GM23248 (cell line): ENCODE results near the gene SGCG. TPM values are rescaled to one million over a fixed set of nuclear protein-coding genes. Genes with fewer than 3 reads are reported as not detected.

ENCODE experiments used
- DNase-seq: peaks from one replicate; pipeline ENCODE4 v3.0.0-alpha.2; 2015
- H2AFZ ChIP-seq: fragments of 200-600 bp; sonication (generic); 2 replicates; pipeline ENCODE4 v1.6.1; 2016; ENCODE audit warnings: antibody characterized with exemption
- H3F3A ChIP-seq: fragments of 200-600 bp; sonication (generic); 2 replicates; pipeline ENCODE4 v1.6.1; 2016; ENCODE audit warnings: mild to moderate bottlenecking, antibody characterized with exemption, mixed run types; ENCODE audit not compliant: insufficient read depth
- H3K27ac ChIP-seq: fragments of 200-600 bp; sonication (generic); 2 replicates; pipeline ENCODE4 v1.5.1; 2016; ENCODE audit warnings: mild to moderate bottlenecking
- H3K27me3 ChIP-seq: fragments of 200-600 bp; sonication (generic); replicated peaks from 2 replicates; pipeline ENCODE4 v1.6.1; 2016; ENCODE audit warnings: mild to moderate bottlenecking; ENCODE audit not compliant: insufficient read depth
- H3K36me3 ChIP-seq: fragments of 200-600 bp; sonication (generic); 2 replicates; pipeline ENCODE4 v1.6.1; 2016; ENCODE audit warnings: low read depth, mild to moderate bottlenecking
- H3K4me1 ChIP-seq: fragments of 200-600 bp; sonication (generic); 2 replicates; pipeline ENCODE4 v1.6.1; 2016; ENCODE audit warnings: mild to moderate bottlenecking; ENCODE audit not compliant: insufficient read depth
- H3K4me2 ChIP-seq: fragments of 200-600 bp; sonication (generic); one replicate; pipeline ENCODE4 v1.6.1; 2016; ENCODE audit warnings: mild to moderate bottlenecking; ENCODE audit not compliant: unreplicated experiment
- H3K4me3 ChIP-seq: fragments of 200-600 bp; sonication (generic); 2 replicates; pipeline ENCODE4 v1.5.1; 2016; ENCODE audit warnings: mild to moderate bottlenecking
- H3K79me2 ChIP-seq: fragments of 200-600 bp; sonication (generic); 2 replicates; pipeline ENCODE4 v1.6.1; 2016; ENCODE audit warnings: mild to moderate bottlenecking; ENCODE audit not compliant: insufficient read depth
- H3K9ac ChIP-seq: fragments of 200-600 bp; sonication (generic); 2 replicates; pipeline ENCODE4 v1.6.1; 2016; ENCODE audit warnings: mild to moderate bottlenecking
- H3K9me2 ChIP-seq: fragments of 200-600 bp; sonication (generic); 2 replicates; pipeline ENCODE4 v1.6.1; 2016; ENCODE audit warnings: mixed run types, mild to moderate bottlenecking, moderate library complexity; ENCODE audit not compliant: insufficient read depth
- H3K9me3 ChIP-seq: fragments of 200-600 bp; sonication (generic); one replicate; pipeline ENCODE4 v1.6.1; 2017; ENCODE audit warnings: low read depth
- H4K20me1 ChIP-seq: fragments of 200-600 bp; sonication (generic); 2 replicates; pipeline ENCODE4 v1.6.0; 2016; ENCODE audit not compliant: insufficient read depth
- EZH2 ChIP-seq: fragments of 200-600 bp; sonication (generic); IDR thresholded peaks from 2 replicates; pipeline ENCODE4 v1.6.1; 2018; ENCODE audit warnings: antibody characterized with exemption, mild to moderate bottlenecking; ENCODE audit not compliant: insufficient read depth, poor library complexity, severe bottlenecking
- EZH2phosphoT487 ChIP-seq: fragments of 200-600 bp; sonication (generic); IDR thresholded peaks from 2 replicates; pipeline ENCODE4 v1.6.1; 2018; ENCODE audit warnings: antibody characterized with exemption, moderate library complexity, mild to moderate bottlenecking, low read depth; ENCODE audit not compliant: insufficient read depth
- WGBS, 2 experiments: methylation state at CpG; one replicate each; pipeline ENCODE4 v1.1.6; 2015 to 2017; ENCODE audit warnings: low lambda C conversion rate in 2 of 2, low coverage in 1 of 2; ENCODE audit errors: missing lambda C conversion rate in 2 of 2; 5-methylcytosine and 5-hydroxymethylcytosine counted together
- in situ Hi-C: fragments of 300-500 bp; cut with MboI; formaldehyde crosslinking; loops from 2 replicates; pipeline ENCODE4 v1.15.0; 2020
- polyA plus RNA-seq: library from polyadenylated mRNA; unstranded; fragments of >200 nt; fragmentation: Nextera tagmentation; extraction: Ambion mirVana; gene quantifications from 2 replicates; pipeline ENCODE4 v1.2.1, GENCODE V29; 2016
- total RNA-seq: library from RNA; depleted of rRNA; stranded (reverse); fragments of >200 nt; shearing (Covaris generic); gene quantifications from 2 replicates; pipeline ENCODE4 v1.2.3, GENCODE V29; 2014

SGCG gene
- total and polyA plus RNA-seq, 2 experiments from 2014 or later, result 2.9 to 4.5 TPM

DNA sequence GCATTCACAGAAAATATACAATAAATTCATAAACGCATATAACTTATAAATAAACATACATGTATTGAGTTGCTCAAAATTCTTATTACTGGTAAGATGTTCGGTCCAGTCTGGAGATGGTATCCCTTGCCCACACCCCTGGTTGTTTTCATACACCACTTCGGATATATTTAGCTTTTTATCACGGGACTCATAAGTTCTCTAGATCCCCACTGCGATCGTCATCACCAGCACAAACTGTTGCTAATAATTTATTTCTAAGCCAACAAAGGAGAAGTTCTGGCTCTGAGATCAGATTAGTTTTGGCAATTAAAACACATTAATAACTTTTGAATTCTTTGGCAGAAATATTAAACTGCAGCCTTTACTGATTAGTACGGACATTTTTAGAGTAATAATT, 23.0 kb upstream of the SGCG start:
- TF ChIP-seq EZH2phosphoT487, result no peak
- H3K79me2 ChIP-seq, result no peaks in the 10 kb centered on the region
- peaks cover 6% of the 10 kb centered on the region; the same call in 1 of the 2 replicates for H3K27me3 ChIP-seq
- no peak overlapping the region for H3K27ac ChIP-seq
- DNase-seq, result no peak
- H3K9me3 ChIP-seq, result no peaks in the 10 kb centered on the region
- H4K20me1 ChIP-seq, result no peaks in the 10 kb centered on the region
- no peak overlapping the region for H3K9ac ChIP-seq
- 19 to 20% methylated on average over 7 of the region's 7 CpGs for WGBS, 2 experiments
- H3F3A ChIP-seq, result no peaks in the 10 kb centered on the region; the same call in 1 of the 2 replicates
- H3K4me1 ChIP-seq, result peaks cover 6% of the 10 kb centered on the region; the same call in 1 of the 2 replicates
- no peak overlapping the region for H2AFZ ChIP-seq
- no peak overlapping the region for H3K4me2 ChIP-seq
- H3K9me2 ChIP-seq, result no peaks in the 10 kb centered on the region
- no peak overlapping the region for H3K4me3 ChIP-seq
- in situ Hi-C loops, result no loop called here
- no peaks in the 10 kb centered on the region for H3K36me3 ChIP-seq

DNA sequence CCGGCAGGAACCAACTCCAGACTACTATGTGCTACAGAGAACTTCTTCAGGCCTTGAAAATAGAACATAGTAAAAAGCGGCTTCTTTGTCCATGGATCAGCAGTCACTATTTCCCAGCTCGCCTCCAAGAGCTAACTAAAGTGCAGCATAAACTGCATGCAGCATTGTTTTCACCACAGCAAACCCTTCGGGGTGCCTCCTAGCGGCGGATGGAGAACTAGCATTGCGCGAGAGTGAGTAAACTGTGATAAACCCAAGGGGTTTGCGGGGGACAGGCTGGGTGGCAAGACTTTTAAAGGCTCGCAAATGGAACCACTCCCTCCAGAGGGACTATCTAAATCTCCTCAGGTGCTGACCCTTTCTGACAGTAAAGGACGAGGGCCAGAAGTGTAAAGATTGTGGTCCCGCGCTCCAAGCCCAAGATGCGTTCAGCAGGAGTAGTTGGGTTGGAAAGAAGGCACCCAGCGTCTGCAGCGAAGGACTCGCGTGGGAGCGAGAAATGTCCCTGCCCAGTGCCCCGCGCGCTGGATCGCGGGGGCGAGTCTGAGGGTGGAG, 21.5 kb upstream of the SGCG start:
- no peak overlapping the region for H3K27ac ChIP-seq
- H3K27me3 ChIP-seq, result peaks cover 6% of the 10 kb centered on the region; the same call in 1 of the 2 replicates
- H2AFZ ChIP-seq, result peak overlapping the region; percentile 94
- no peaks in the 10 kb centered on the region for H3K9me2 ChIP-seq
- peak overlapping the region; percentile 62 for H3K9ac ChIP-seq
- no peaks in the 10 kb centered on the region for H4K20me1 ChIP-seq
- H3K4me1 ChIP-seq, result peaks cover 6% of the 10 kb centered on the region; the same call in 1 of the 2 replicates
- in situ Hi-C loops, result no loop called here
- H3K9me3 ChIP-seq, result no peaks in the 10 kb centered on the region
- H3K79me2 ChIP-seq, result no peaks in the 10 kb centered on the region
- no peak for TF ChIP-seq EZH2
- TF ChIP-seq EZH2phosphoT487, result no peak
- H3K4me2 ChIP-seq, result peak overlapping the region; percentile 97
- H3F3A ChIP-seq, result no peaks in the 10 kb centered on the region; the same call in 1 of the 2 replicates
- DNase-seq, result peak; percentile 72
- H3K36me3 ChIP-seq, result no peaks in the 10 kb centered on the region
- peak overlapping the region; percentile 79 for H3K4me3 ChIP-seq
- 3 to 4% methylated on average over 24 of the region's 25 CpGs for WGBS, 2 experiments

DNA sequence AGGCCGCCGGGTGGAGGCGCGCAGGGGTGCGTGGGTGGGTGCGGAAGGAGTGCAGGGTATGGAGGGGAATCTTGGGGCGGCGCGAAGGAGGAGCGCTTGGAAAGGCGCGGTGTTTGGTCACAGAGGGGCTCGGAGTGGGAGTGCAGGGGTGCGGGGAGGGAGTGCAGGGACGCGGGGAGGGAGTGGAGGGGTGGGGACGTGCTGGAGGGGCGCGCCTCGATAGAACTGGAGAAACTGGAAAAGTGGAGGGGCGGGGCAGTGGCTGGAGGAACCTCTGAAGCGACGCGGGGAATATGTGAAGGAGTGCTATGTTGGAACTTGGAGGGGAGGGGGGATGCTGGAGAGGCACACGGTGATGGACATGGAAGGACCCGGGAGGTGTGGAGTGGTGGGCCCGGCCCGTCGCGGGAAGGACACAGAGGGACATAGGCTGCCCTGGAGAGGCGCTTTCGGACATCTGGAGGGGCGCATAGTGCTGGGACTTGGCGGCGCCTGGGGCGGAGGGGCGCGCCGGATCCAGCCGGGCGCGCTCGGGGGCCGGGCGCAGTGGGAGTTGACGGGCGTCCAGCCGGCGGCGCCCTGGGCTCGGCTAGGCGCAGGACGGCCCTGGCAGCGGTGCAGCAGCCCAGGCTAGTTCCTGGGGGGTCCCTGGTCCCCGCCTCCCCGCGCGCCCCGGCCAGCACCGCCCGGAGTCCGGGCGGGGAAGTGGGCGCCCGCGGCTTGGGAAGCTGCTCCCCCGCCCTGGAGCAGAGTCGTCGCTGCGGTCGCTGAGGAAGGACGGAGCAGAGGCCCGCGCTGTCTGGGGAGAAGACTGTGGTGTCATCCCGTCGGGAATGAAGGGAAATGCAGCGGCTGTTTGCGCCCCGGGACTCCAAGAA, 20.8 kb upstream of the SGCG start:
- Histone ChIP-seq H3K9ac (peak overlapping the region; percentile 62), H3K4me2 (peak overlapping the region; percentile 97), H3K4me1 (peaks cover 6% of the 10 kb centered on the region; the same call in 1 of the 2 replicates), H3K4me3 (peak overlapping the region; percentile 79), H3K36me3 (no peaks in the 10 kb centered on the region), H3K9me2 (no peaks in the 10 kb centered on the region), H3K27ac (peak overlapping the region; percentile 59; the same call in 1 of the 2 replicates), H2AFZ (peak overlapping the region; percentile 94), H3F3A (no peaks in the 10 kb centered on the region; the same call in 1 of the 2 replicates), H4K20me1 (no peaks in the 10 kb centered on the region), H3K27me3 (peaks cover 6% of the 10 kb centered on the region; the same call in 1 of the 2 replicates), H3K9me3 (no peaks in the 10 kb centered on the region), H3K79me2 (no peaks in the 10 kb centered on the region)
- DNase-seq, result peak; percentile 54
- WGBS, 2 experiments, result 0 to 1% methylated on average over 49 to 59 of the region's 79 CpGs
- no peak for TF ChIP-seq EZH2
- no peak for TF ChIP-seq EZH2phosphoT487
- in situ Hi-C loops, result no loop called here

DNA sequence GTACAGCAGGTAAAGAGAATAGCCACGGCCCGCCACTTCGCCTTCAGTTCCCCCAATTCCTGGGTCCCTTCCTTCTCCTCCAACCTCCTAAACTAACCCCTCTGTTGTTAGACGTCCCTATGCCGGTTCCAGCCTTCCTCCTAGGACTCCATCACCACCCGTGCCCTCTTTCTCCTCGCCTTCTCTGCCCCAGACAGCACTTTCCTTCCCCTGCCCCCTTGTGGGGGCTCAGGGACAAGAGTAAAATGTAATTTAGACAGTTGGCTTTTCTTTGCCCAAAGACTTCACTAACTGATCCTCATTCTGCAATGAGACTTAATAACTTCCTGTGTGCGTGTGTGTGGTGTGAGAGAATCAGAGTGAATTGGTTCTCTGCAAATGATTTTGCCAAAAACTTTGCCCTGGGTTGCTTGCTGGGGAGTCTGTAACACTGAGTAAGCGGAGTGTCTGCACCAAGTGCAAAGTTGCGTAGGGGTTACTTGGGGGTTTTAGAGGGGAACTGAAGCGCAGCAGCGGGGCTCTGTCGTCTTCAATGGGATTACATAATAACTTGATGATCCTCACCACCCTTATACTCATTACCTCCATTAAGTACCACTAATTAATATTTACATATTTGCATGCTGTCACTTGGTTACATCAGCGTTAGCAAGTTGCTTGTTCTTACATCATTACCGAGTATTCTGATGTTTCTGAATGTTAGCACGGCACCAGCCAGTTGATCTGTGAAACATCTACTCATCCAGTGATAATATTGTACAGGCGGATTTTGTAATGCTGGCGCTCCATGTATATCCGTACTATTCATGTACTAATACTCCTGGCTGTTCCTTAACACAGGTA, 19.9 kb upstream of the SGCG start:
- peak overlapping the region; percentile 62 for H3K9ac ChIP-seq
- H3K36me3 ChIP-seq, result no peaks in the 10 kb centered on the region
- H4K20me1 ChIP-seq, result no peaks in the 10 kb centered on the region
- peak; percentile 67 for DNase-seq
- H3K9me3 ChIP-seq, result no peaks in the 10 kb centered on the region
- peak overlapping the region; percentile 97 for H3K4me2 ChIP-seq
- H3K4me3 ChIP-seq, result peak overlapping the region; percentile 79
- H3K4me1 ChIP-seq, result peaks cover 6% of the 10 kb centered on the region; the same call in 1 of the 2 replicates
- no peaks in the 10 kb centered on the region; the same call in 1 of the 2 replicates for H3F3A ChIP-seq
- WGBS, 2 experiments, result 6 to 10% methylated on average over 18 to 19 of the region's 19 CpGs
- TF ChIP-seq EZH2 (no peak), EZH2phosphoT487 (no peak)
- H2AFZ ChIP-seq, result peak overlapping the region; percentile 94
- H3K9me2 ChIP-seq, result no peaks in the 10 kb centered on the region
- in situ Hi-C loops, result no loop called here
- peaks cover 6% of the 10 kb centered on the region; the same call in 1 of the 2 replicates for H3K27me3 ChIP-seq
- H3K27ac ChIP-seq, result peak overlapping the region; percentile 59
- no peaks in the 10 kb centered on the region for H3K79me2 ChIP-seq
